Naive B cell (primary cell): Measurements from ENCODE around the gene CHST11. TPM values are rescaled to one million over a fixed set of nuclear protein-coding genes. Genes with fewer than 3 reads are reported as not detected.

Experiments
- ATAC-seq, 2 donors: fragments of 150-1000 bp; cut with Tn5 transposase; 2 replicates each; pipeline ENCODE4 v1.10.0; 2021; ENCODE audit warnings: low read depth in 2 of 2, mild to moderate bottlenecking in 2 of 2, moderate library complexity in 2 of 2
- DNase-seq: peaks from one replicate; pipeline ENCODE4 v3.0.0; 2022
- H3K27ac Mint-ChIP-seq, 6 donors: one replicate each; pipeline ENCODE4 v1.8.0; 2020 to 2022; ENCODE audit warnings: mild to moderate bottlenecking in 6 of 6, mixed read lengths in 6 of 6, moderate library complexity in 5 of 6, inconsistent platforms in 2 of 6
- H3K27me3 Mint-ChIP-seq, 3 donors: one replicate each; pipeline ENCODE4 v1.8.0; 2021 to 2022; ENCODE audit warnings: mixed read lengths in 3 of 3, mild to moderate bottlenecking in 1 of 3
- H3K36me3 Mint-ChIP-seq, 2 donors: one replicate each; pipeline ENCODE4 v1.8.0; 2020 to 2022; ENCODE audit warnings: mixed read lengths in 2 of 2, inconsistent platforms in 1 of 2, mild to moderate bottlenecking in 1 of 2
- H3K4me1 Mint-ChIP-seq, 3 donors: one replicate each; pipeline ENCODE4 v1.8.0; 2020 to 2022; ENCODE audit warnings: mixed read lengths in 3 of 3, inconsistent platforms in 1 of 3, mild to moderate bottlenecking in 1 of 3, moderate library complexity in 1 of 3
- H3K4me3 Mint-ChIP-seq, 8 donors: one replicate each; pipeline ENCODE4 v1.8.0; 2020 to 2022; ENCODE audit warnings: mild to moderate bottlenecking in 8 of 8, mixed read lengths in 8 of 8, moderate library complexity in 8 of 8, inconsistent platforms in 2 of 8
- H3K9me3 Mint-ChIP-seq, 7 donors: one replicate each; pipeline ENCODE4 v1.8.0; 2020 to 2022; ENCODE audit warnings: mixed read lengths in 7 of 7, mild to moderate bottlenecking in 5 of 7, inconsistent platforms in 2 of 7, moderate library complexity in 1 of 7
- polyA plus RNA-seq, 6 donors: library from polyadenylated mRNA; unstranded; fragments of 300-500 nt; fragmentation: Illumina TruSeq; gene quantifications; one replicate each; pipeline ENCODE4 v1.2.3, GENCODE V29; 2021; ENCODE audit warnings: low read depth in 6 of 6

CHST11 gene
- polyA plus RNA-seq, 6 donors from 2014 or later = 39.8 to 63.6 (median 58.6) TPM

DNA sequence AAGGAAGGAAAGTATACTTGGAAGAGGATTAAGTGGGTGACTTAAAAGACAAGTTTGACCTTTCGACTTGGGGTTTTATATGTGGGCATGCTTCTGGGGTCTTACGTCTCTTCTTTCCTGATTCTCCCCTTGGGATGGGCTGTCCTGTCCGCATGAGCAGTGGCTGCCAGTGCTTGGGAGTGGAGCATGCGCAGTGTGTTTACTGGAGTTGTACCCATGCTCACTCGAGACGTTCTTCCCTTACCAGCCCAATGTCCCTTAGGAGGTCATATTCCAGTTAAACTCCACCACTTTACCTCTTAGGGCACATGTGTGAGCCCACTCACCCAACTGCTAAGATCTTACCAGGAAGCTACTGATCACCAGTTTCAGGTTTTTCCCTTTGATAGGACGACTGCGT lies 20.0 kb upstream of the CHST11 start:
- H3K4me3 Mint-ChIP-seq = no peak overlapping the region
- peaks cover 0 to 1% (median 0%) of the 10 kb centered on the region in 7 donors for H3K9me3 Mint-ChIP-seq
- peaks cover 0 to 2% (median 0%) of the 10 kb centered on the region in 3 donors for H3K4me1 Mint-ChIP-seq
- H3K27ac Mint-ChIP-seq = peak overlapping the region in 2 of 6 donors; percentile 31 to 42
- peaks cover 0 to 5% of the 10 kb centered on the region in 2 donors for H3K36me3 Mint-ChIP-seq
- no peak for DNase-seq
- peaks cover 6 to 18% (median 12%) of the 10 kb centered on the region in 3 donors for H3K27me3 Mint-ChIP-seq
- no peak for ATAC-seq

DNA sequence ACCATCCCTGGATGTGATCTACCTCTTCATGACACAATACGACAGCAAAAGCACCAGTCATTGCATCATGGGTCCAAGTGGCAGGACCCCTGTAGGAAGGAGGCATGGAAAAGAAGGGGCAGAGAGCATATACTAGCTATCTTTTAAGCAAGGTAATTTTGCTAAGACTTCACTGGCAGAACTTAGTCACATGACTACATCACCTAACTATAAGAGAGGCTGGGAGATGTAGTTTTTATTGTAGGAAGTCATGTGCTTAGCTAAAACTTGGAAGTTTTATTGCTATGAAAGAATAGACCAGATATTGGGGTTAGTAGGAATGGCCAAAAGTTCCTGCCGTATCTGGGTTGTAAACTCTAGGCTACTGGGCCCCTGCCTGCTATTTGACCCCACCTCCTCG lies 18.6 kb upstream of the CHST11 start:
- Mint-ChIP-seq H3K27ac (peak overlapping the region in 1 of 6 donors; percentile 33), H3K27me3 (peaks cover 6 to 8% (median 7%) of the 10 kb centered on the region in 3 donors), H3K9me3 (peaks cover 0 to 1% (median 0%) of the 10 kb centered on the region in 7 donors), H3K4me3 (no peak overlapping the region), H3K4me1 (peaks cover 5 to 6% (median 6%) of the 10 kb centered on the region in 3 donors), H3K36me3 (peaks cover 0 to 5% of the 10 kb centered on the region in 2 donors)
- no peak for ATAC-seq
- no peak for DNase-seq

DNA sequence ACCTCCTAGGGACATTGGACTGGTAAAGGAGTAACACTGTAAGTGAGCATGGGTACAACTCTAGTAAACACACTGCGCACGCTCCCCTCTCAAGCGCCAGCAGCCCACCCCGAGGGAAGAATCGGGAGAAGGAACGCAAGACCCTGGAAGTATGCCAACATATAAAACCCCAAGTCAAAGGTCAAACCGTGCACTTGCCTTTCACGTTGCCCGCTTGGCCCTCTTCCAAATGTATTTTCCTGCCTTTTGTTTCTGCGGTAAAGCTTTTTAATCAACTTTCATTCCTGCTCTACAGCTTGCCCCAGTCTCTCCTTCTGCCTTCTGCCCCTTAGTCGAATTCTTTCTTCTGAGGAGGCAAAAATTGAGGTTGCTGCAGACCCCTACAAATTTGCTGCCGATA lies 17.6 kb upstream of the CHST11 start:
- H3K27ac Mint-ChIP-seq = peak overlapping the region in 2 of 6 donors; percentile 6 to 52
- peaks cover 0 to 5% of the 10 kb centered on the region in 2 donors for H3K36me3 Mint-ChIP-seq
- DNase-seq (no peak), ATAC-seq (no peak)
- peaks cover 6 to 14% (median 11%) of the 10 kb centered on the region in 3 donors for H3K4me1 Mint-ChIP-seq
- H3K27me3 Mint-ChIP-seq = peaks cover 6 to 8% (median 6%) of the 10 kb centered on the region in 3 donors
- no peak overlapping the region for H3K4me3 Mint-ChIP-seq
- H3K9me3 Mint-ChIP-seq = peaks cover 0 to 1% (median 0%) of the 10 kb centered on the region in 7 donors

DNA sequence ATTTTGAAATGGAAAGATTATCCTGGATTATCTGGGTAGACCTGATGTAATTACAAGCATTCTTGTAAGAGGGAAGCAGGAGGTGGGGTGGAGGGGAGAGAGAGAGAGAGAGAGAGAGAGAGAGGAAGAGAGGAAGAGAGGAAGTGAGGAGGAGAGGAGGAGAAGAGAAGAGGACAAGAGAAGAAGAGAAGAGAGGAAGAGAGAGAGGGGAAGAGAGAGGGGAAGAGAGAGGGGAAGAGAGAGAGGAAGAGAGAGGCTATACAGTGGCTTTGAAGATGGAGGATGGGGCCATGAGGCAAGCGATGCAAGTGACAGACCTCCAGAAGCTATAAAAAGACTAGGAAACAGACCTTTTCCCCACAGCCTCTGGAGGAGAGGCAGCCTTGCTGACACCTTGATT lies 13.7 kb upstream of the CHST11 start:
- Mint-ChIP-seq H3K9me3 (peaks cover 1 to 12% (median 4%) of the 10 kb centered on the region in 7 donors), H3K4me1 (peaks cover 5 to 18% (median 18%) of the 10 kb centered on the region in 3 donors), H3K4me3 (no peak overlapping the region), H3K27ac (peak overlapping the region in 1 of 6 donors; percentile 4), H3K36me3 (no peaks in the 10 kb centered on the region), H3K27me3 (no peaks in the 10 kb centered on the region)
- no peak for DNase-seq
- ATAC-seq = no peak

DNA sequence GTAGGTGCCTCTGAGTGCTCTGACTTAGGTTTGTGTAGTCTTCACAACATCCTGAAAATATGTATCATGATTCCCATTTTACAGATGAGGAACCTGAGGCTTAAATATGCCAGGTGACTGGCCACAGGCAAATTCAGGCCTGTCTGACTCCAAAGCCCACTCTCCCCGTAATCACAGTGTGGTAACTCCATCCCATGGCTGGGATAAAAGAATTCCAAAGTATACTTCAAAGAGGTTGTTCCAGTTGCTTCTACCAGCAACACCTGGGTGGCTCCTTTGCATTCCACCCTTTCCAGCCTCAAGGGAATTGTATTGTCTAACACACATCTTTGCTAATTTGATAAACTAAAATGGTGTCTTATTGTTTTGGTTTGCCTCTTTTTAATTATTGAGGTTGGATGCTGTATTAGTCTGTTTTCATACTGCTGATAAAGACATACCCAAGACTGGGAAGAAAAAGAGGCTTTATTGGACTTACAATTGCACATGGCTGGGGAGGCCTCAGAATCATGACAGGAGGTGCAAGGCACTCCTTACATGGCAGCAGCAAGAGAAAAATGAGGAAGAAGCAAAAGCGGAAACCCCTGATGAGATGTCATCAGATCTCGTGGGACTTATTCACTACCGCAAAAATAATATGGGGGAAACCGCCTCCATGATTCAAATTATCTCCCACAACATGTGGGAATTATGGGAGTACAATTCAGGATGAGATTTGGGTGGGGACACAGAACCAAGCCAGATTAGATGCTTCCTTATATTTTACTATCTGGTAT lies 9.9 kb upstream of the CHST11 start:
- H3K27ac Mint-ChIP-seq = peak overlapping the region in 1 of 6 donors; percentile 85
- no peak for DNase-seq
- H3K9me3 Mint-ChIP-seq = peaks cover 1 to 12% (median 4%) of the 10 kb centered on the region in 7 donors
- H3K4me3 Mint-ChIP-seq = no peak overlapping the region
- H3K4me1 Mint-ChIP-seq = peaks cover 4 to 18% (median 18%) of the 10 kb centered on the region in 3 donors
- no peak for ATAC-seq
- no peaks in the 10 kb centered on the region for H3K36me3 Mint-ChIP-seq
- no peaks in the 10 kb centered on the region for H3K27me3 Mint-ChIP-seq

DNA sequence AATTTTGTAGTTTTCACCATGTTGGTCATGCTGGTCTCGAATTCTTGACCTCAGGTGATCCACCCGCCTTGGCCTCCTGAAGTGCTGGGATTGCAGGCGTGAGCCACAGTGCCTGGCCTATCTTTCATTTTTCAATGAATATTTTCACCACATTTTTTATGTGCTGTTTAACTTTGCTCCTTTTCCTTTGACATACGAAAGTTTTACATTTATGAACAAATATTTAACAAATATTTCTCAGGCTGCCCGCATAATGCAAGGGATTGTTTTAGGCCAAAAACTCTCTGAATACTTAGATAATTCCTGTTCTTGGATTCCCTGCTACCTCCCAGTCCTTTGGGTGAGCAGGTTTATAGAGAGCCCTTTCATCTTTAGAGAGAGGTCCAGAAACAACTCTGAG lies 8.7 kb upstream of the CHST11 start:
- Mint-ChIP-seq H3K4me3 (no peak overlapping the region), H3K4me1 (peaks cover 1 to 13% (median 13%) of the 10 kb centered on the region in 3 donors)

DNA sequence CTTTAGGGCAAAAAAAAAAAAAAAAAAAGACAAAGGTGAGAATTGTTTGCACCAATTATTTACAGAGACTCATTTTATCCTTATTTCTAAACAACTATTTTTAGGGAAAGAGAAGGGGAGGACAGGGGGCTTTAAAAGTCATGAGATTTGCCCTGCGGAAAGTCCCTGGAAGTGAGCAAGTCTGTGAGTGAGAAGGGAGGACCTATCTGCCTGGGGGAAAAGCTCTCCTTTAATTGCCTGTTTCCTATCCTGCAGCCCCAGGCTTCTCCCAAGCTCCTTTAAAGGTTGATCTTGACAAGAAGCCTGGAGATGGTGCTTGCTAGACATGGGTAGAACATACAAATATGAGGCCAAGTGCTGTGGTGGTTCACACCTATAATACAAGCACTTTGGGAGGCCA lies 8.3 kb upstream of the CHST11 start:
- Mint-ChIP-seq H3K4me1 (peaks cover 0 to 11% (median 9%) of the 10 kb centered on the region in 3 donors), H3K4me3 (no peak overlapping the region), H3K27ac (peak overlapping the region in 2 of 6 donors; percentile 54 to 78), H3K36me3 (no peaks in the 10 kb centered on the region), H3K9me3 (peaks cover 1 to 12% (median 4%) of the 10 kb centered on the region in 7 donors), H3K27me3 (no peaks in the 10 kb centered on the region)
- DNase-seq (no peak), ATAC-seq (no peak)

More for the DNA sequence above, 8.7 kb upstream of the CHST11 start:
- Mint-ChIP-seq H3K27ac (peak overlapping the region in 1 of 6 donors; percentile 69), H3K36me3 (no peaks in the 10 kb centered on the region), H3K9me3 (peaks cover 1 to 12% (median 4%) of the 10 kb centered on the region in 7 donors), H3K27me3 (no peaks in the 10 kb centered on the region)
- DNase-seq (no peak), ATAC-seq (no peak)

DNA sequence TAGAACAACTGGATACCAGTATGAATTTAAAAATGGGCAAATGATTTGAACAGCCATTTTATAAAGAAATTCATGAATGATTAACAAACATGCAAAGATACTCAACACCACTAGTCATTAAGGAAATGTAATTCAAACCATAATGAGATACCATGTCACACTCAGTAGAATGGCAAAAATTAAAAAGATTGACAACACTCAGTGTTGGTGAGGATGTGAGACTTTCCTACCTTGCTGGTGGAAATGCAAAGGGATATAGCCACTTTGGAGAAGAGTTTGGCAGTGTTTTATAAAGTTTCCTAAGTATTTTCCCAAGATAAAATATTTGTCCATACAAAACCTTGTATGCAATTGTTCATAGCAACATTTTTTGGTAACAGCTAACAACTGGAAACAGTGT lies 6.0 kb upstream of the CHST11 start:
- ATAC-seq (no peak), DNase-seq (no peak)
- no peak overlapping the region for H3K27ac Mint-ChIP-seq
- no peak overlapping the region for H3K4me3 Mint-ChIP-seq
- peaks cover 1 to 12% (median 4%) of the 10 kb centered on the region in 7 donors for H3K9me3 Mint-ChIP-seq
- H3K36me3 Mint-ChIP-seq = no peaks in the 10 kb centered on the region
- H3K27me3 Mint-ChIP-seq = no peaks in the 10 kb centered on the region
- H3K4me1 Mint-ChIP-seq = peaks cover 4 to 15% (median 6%) of the 10 kb centered on the region in 3 donors

DNA sequence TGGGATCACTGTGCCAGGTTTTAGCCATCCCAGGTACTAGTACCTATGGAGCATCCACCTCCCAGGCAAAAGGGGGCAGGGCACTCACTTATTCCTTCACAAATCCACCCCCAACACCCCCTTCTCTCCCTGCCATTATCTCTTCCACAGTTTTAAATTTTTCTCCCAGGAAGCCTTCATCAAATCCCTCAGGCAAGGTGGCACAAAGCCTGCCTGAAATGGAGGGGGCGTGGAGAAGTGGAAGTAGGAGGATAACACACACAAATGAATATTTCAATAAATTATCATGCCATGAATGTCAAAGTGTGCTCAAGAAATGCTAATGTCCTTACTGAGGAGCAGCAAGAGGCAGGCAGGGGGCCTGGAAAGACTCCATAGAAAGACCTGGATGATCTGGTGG lies 4.7 kb upstream of the CHST11 start:
- no peaks in the 10 kb centered on the region for H3K27me3 Mint-ChIP-seq
- peaks cover 0 to 5% (median under 1%) of the 10 kb centered on the region in 7 donors for H3K9me3 Mint-ChIP-seq
- DNase-seq (no peak), ATAC-seq (no peak)
- peak overlapping the region in 2 of 8 donors; percentile 1 to 52 for H3K4me3 Mint-ChIP-seq
- peaks cover 0 to 7% of the 10 kb centered on the region in 2 donors for H3K36me3 Mint-ChIP-seq
- H3K27ac Mint-ChIP-seq = peak overlapping the region in 2 of 6 donors; percentile 16 to 24
- peaks cover 7 to 24% (median 15%) of the 10 kb centered on the region in 3 donors for H3K4me1 Mint-ChIP-seq

DNA sequence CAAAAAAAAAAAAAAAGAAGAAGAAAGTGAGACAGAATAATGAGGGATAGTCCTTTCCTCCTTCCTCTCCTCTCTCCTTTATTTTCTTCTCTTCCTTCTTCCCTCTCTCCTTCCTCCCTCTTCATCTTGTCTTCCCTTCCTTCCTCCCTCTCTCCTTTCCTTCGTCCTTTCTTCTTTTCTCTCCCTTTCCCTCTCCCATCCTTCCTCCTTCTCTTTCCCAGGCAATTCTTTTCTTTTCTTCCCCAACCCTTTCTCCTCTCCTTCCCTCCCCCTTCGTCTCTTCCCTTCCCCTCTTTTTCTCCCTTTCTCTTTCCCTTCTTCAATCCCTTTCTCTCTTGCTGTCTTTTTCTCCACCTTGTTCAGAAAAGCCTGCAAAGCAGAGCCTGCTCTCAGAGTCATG lies 3.6 kb upstream of the CHST11 start:
- Mint-ChIP-seq H3K9me3 (peaks cover 0 to 4% (median 0%) of the 10 kb centered on the region in 7 donors), H3K36me3 (peaks cover 0 to 15% of the 10 kb centered on the region in 2 donors), H3K4me1 (peaks cover 7 to 24% (median 21%) of the 10 kb centered on the region in 3 donors), H3K27ac (peak overlapping the region in 1 of 6 donors; percentile 16), H3K27me3 (no peaks in the 10 kb centered on the region), H3K4me3 (peak overlapping the region in 1 of 8 donors; percentile 48)
- DNase-seq (no peak), ATAC-seq (no peak)

DNA sequence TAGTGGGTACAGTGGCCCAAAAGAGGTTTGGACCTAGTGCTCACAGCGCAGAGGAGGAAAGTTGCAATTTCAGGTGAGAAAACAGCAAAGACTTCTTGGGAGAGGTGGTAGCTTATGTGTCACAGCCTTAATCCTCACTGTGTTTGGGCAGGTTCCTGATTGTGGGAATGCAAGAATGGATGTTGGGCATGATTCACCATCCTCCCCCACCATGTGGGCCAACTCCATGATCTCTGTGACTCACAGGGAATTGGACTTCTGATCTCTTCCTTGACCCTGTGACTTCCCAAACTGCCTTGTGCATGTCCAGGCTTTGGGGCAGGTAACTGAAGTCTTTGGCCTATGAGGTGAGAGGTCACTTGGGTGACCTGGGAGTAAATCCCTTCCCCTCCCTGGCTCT lies 1.8 kb upstream of the CHST11 start:
- peaks cover 12 to 35% (median 29%) of the 10 kb centered on the region in 3 donors for H3K4me1 Mint-ChIP-seq
- H3K27me3 Mint-ChIP-seq = no peaks in the 10 kb centered on the region
- no peak for DNase-seq
- peak overlapping the region in 6 of 8 donors; percentile 69 to 99 (median 94) for H3K4me3 Mint-ChIP-seq
- H3K36me3 Mint-ChIP-seq = peaks cover 0 to 15% of the 10 kb centered on the region in 2 donors
- peak overlapping the region in 5 of 6 donors; percentile 14 to 98 (median 67) for H3K27ac Mint-ChIP-seq
- no peak for ATAC-seq
- H3K9me3 Mint-ChIP-seq = peaks cover 0 to 4% (median 0%) of the 10 kb centered on the region in 7 donors

DNA sequence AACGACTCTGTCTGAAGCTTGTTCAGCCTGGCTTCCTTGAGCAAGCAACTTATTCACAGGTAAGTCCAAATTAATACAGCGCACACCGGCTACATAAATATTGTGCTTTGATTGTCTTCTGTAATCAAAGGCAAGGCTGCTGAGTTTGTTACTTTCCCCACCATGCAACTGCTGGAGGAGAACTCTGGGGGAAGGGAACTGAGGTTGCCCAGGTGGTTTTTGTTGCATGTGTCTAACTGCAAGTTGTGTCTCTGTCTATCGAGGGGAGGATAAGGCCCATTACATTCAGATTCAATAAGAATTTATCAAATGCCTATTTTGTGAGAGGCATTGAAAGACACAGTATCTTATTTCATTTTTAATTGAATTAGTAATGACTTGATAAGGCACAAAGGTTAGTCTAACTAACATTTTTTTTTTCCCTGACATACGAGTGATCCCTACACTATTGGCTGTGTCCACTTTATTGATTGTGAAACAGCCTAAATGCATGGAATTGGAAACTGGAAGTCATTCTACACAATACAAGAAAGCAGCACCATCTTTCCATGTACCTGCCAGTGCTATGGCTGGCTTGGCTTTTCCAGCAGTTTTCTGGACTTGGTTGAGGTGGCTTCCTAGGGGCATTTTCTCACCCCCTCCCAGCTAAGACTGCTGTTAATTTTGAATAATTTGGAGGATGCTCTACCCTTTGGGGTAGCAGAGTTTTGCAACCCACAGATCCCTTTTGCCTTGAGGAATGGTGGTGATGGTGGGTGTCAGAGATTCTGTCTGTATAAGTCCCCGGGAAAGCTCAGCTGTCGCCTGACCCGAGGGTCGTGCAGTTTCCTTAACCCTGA lies 951 bp upstream of the CHST11 start:
- peaks cover 0 to 15% of the 10 kb centered on the region in 2 donors for H3K36me3 Mint-ChIP-seq
- H3K27me3 Mint-ChIP-seq = no peaks in the 10 kb centered on the region
- DNase-seq (no peak), ATAC-seq (no peak)
- H3K9me3 Mint-ChIP-seq = peaks cover 0 to 4% (median 0%) of the 10 kb centered on the region in 7 donors
- H3K4me1 Mint-ChIP-seq = peaks cover 16 to 43% (median 34%) of the 10 kb centered on the region in 3 donors
- H3K4me3 Mint-ChIP-seq = peak overlapping the region; percentile 92 to 99 (median 98)
- peak overlapping the region in 5 of 6 donors; percentile 62 to 98 (median 95) for H3K27ac Mint-ChIP-seq
